ENCODE measurements around the gene COPS3.

DNA sequence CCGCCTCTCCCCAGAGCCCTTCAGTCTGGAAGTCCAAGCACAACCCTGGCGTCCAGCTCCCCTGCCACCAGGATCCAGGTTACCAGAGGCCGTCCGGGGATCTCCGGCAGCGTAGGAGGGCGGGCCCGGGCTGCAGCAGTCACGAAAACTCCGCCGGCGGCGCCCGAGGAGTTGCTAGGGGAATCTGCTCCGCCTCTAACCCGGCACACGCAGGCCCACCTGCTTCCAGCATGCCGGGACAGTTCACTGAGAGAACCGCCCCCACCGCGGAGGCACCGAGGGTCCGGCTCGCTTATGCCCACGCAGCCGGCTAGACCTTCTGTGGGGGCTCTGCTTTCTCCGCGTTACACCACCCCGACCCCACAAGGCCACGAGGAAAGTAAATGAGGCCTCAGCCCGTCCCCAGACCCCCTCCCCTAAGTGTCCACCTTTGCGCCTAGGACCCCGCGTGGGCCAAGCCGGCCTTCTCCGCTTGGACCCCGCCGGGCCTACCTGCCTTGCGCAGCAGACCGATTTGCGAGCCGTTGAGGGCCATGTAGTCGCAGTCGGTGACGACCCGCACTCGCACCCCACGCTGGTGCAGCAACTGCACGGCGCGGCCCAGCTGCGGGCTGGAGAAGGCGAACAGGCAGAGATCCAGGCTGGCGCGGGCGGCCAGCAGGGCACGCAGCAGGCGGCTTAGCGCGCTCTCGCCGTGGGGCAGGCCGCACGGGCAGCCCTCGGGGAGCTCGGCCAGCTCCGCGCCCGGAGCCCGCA lies 75.5 kb downstream of the COPS3 start:
- TF ChIP-seq CTCF (IDR thresholded peaks at IDR 0.05; ENCODE audit: low read length) (no peak), EZH2phosphoT487 (IDR thresholded peaks at IDR 0.05; ENCODE audit: low read length) (no peak)
